ENCODE results near the gene ZAP70.

The ZAP70 gene

GRCh38 chr2:97724501-97724900 is 11.1 kb downstream of the ZAP70 start:
- Histone ChIP-seq H3K79me2 (ENCODE audit: insufficient read depth, low read length) (peaks cover 100% of the 10 kb centered on the region), H3K4me3 (ENCODE audit: low read length, poor library complexity, severe bottlenecking) (no peak overlapping the region), H3K4me2 (ENCODE audit: low read depth, low read length, poor library complexity, severe bottlenecking) (no peak overlapping the region), H3K9me3 (ENCODE audit: insufficient read depth, low read depth, low read length) (no peaks in the 10 kb centered on the region), H3F3A (ENCODE audit: low read depth) (0 out of 2 replicates have a peak, but pooled peaks cover 3% of the 10 kb centered on the region), H4K20me1 (ENCODE audit: insufficient read depth, low read length, poor library complexity, severe bottlenecking) (peaks cover 81% of the 10 kb centered on the region), H3K4me1 (ENCODE audit: insufficient read depth, low read length, poor library complexity, severe bottlenecking) (peaks cover 32% of the 10 kb centered on the region), H3K27me3 (ENCODE audit: insufficient read depth, low read length, poor library complexity, severe bottlenecking) (no peaks in the 10 kb centered on the region), H3K9ac (ENCODE audit: low read depth, low read length, poor library complexity, severe bottlenecking) (no peak overlapping the region), H3K9me2 (replicated peaks; ENCODE audit: low read depth, low read length) (no peaks in the 10 kb centered on the region), H3K36me3 (ENCODE audit: insufficient read depth, low read length) (peaks cover 81% of the 10 kb centered on the region), H2AFZ (ENCODE audit: low read length) (no peak overlapping the region)
- TF ChIP-seq EZH2phosphoT487 (IDR thresholded peaks at IDR 0.05; ENCODE audit: borderline replicate concordance) (no peak), CTCF (conservative IDR thresholded peaks at IDR 0.05; ENCODE audit: low read length) (no peak)

- Histone ChIP-seq H3K4me2 (ENCODE audit: low read depth, low read length, poor library complexity, severe bottlenecking) (no peak overlapping the region), H3K4me1 (ENCODE audit: insufficient read depth, low read length, poor library complexity, severe bottlenecking) (peaks cover 26% of the 10 kb centered on the region), H3K27me3 (ENCODE audit: insufficient read depth, low read length, poor library complexity, severe bottlenecking) (no peaks in the 10 kb centered on the region), H3K4me3 (ENCODE audit: low read length, poor library complexity, severe bottlenecking) (no peak overlapping the region), H3K9me2 (replicated peaks; ENCODE audit: low read depth, low read length) (no peaks in the 10 kb centered on the region), H3K9ac (ENCODE audit: low read depth, low read length, poor library complexity, severe bottlenecking) (no peak overlapping the region), H3K79me2 (ENCODE audit: insufficient read depth, low read length) (peaks cover 100% of the 10 kb centered on the region), H3F3A (ENCODE audit: low read depth) (no peaks in the 10 kb centered on the region), H4K20me1 (ENCODE audit: insufficient read depth, low read length, poor library complexity, severe bottlenecking) (peaks cover 78% of the 10 kb centered on the region), H3K9me3 (ENCODE audit: insufficient read depth, low read depth, low read length) (no peaks in the 10 kb centered on the region), H2AFZ (ENCODE audit: low read length) (no peak overlapping the region), H3K36me3 (ENCODE audit: insufficient read depth, low read length) (peaks cover 83% of the 10 kb centered on the region)
- TF ChIP-seq EZH2phosphoT487 (IDR thresholded peaks at IDR 0.05; ENCODE audit: borderline replicate concordance) = no peak
- TF ChIP-seq CTCF (conservative IDR thresholded peaks at IDR 0.05; ENCODE audit: low read length) = peak; percentile 29; the same call in 1 of the 2 replicates
Observed at GRCh38 chr2:97724946-97725688, 11.7 kb downstream of the ZAP70 start.

DNA sequence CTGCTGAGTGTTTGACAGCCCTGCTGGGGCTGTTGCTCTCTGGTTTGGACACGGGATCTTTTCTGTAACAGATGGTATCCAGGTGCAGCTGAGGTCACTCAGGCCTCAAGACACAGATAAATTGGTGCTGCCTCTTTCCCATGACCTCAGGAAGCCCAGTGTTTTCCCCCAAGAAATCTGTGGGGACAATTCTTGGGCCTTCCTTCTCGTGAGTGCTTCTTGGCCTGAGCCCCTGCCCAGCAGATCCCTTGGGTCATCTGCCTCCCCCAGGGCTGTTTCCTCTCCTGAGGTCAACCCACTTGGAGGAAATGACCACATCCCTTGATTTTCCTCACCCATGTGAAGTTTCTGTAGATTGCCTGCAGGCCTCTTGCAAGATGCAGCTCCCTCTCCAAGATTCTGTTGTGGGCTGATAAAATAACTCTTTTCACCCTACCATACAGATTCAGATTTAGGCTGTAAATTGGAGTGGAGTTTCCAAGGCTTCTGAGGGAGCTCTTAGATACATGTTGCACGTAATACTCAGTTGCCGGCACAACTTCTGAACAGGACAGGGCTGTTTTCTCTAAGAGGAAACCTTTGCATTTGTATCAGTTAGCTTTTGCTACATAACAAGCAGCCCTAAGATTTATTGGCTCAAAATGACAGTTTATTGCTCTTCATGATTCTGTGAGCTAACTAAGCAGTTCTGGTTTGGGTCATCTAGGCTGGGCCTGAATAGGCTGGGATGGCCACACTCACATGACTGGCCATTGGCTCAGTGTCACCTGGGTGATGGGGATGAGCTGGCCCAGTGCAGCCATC is 13.1 kb downstream of the ZAP70 start:
- Histone ChIP-seq H3K79me2 (ENCODE audit: insufficient read depth, low read length) (peaks cover 100% of the 10 kb centered on the region), H2AFZ (ENCODE audit: low read length) (no peak overlapping the region), H3K27me3 (ENCODE audit: insufficient read depth, low read length, poor library complexity, severe bottlenecking) (no peaks in the 10 kb centered on the region), H3K4me3 (ENCODE audit: low read length, poor library complexity, severe bottlenecking) (no peak overlapping the region), H3F3A (ENCODE audit: low read depth) (no peaks in the 10 kb centered on the region), H4K20me1 (ENCODE audit: insufficient read depth, low read length, poor library complexity, severe bottlenecking) (peaks cover 76% of the 10 kb centered on the region), H3K9me2 (replicated peaks; ENCODE audit: low read depth, low read length) (no peaks in the 10 kb centered on the region), H3K36me3 (ENCODE audit: insufficient read depth, low read length) (peaks cover 90% of the 10 kb centered on the region), H3K4me2 (ENCODE audit: low read depth, low read length, poor library complexity, severe bottlenecking) (no peak overlapping the region), H3K9ac (ENCODE audit: low read depth, low read length, poor library complexity, severe bottlenecking) (no peak overlapping the region), H3K9me3 (ENCODE audit: insufficient read depth, low read depth, low read length) (no peaks in the 10 kb centered on the region), H3K4me1 (ENCODE audit: insufficient read depth, low read length, poor library complexity, severe bottlenecking) (peaks cover 16% of the 10 kb centered on the region)
- no peak for TF ChIP-seq CTCF (conservative IDR thresholded peaks at IDR 0.05; ENCODE audit: low read length)
- no peak for TF ChIP-seq EZH2phosphoT487 (IDR thresholded peaks at IDR 0.05; ENCODE audit: borderline replicate concordance)

Data from Loucy (cell line).